ENCODE measurements around the gene INTS7. TPM values are rescaled to one million over a fixed set of nuclear protein-coding genes. Genes with fewer than 3 reads are reported as not detected.

Gene INTS7
- 14.6 and 18.5 TPM in 2 replicates for total RNA-seq

DNA sequence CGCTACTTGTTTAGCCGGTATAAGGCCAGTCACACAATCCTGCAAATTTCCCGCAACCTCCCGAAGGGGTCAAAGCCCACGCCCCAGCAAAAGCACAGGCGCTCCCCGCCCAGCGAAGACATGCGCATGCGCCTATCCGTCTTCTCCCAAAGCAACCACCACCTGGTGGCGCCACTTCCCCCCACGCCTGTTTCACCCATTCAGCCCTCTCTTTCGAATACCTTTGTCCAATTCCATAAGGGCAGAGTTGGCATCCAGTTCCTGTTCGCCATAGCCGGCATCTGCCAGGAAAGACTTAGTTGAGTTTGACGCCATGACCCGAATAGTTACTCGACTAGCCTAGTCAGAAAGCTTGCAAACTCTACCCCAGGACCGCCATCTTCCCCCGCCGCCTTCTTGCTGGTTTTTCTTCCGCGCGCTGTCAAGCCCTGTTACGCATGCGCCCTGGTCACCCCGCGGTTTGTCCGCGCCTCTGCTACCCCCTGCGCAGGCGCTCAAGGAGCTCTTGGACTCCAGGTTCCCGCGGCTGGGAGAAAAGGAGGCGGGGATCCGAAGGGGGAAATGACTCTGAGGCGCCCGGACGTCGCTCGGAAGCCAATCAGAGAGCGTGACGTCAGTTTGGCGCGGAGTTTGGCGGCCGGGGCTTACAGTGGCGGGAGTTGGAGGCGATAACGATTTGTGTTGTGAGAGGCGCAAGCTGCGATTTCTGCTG lies at the start of gene INTS7, which contains the start of gene DTL:
TSS of gene INTS7 (minus strand) at position 435 of the 712 bp plus-strand sequence. CDS start at position 315, 120 bp downstream.
TSS of gene DTL (plus strand) at position 626 of the 712 bp plus-strand sequence. CDS start 143 bp downstream, outside the sequence.

Other genes with a start within 250 kb of the INTS7 start
- gene LPGAT1, start 204.8 kb downstream of the INTS7 start, total RNA-seq, result 30.2 and 71.7 TPM in 2 replicates
- gene DTL, start 191 bp upstream of the INTS7 start, total RNA-seq, result 10.1 and 21.9 TPM in 2 replicates
- 26.0 and 52.7 TPM in 2 replicates for gene PPP2R5A, start 249.9 kb upstream of the INTS7 start, total RNA-seq

Data from epithelial cell of umbilical artery (primary cell).